Activated CD4-positive, alpha-beta T cell treated with anti-CD3 and anti-CD28 coated beads, Interleukin-2, amount 50 U/mL, for 48 hours (primary cell): ENCODE data around the gene URI1.

Source experiments
- DNase-seq, 2 experiments: peaks; one replicate each; pipeline ENCODE4 v3.0.0-alpha.2; 2020

Gene URI1

DNA sequence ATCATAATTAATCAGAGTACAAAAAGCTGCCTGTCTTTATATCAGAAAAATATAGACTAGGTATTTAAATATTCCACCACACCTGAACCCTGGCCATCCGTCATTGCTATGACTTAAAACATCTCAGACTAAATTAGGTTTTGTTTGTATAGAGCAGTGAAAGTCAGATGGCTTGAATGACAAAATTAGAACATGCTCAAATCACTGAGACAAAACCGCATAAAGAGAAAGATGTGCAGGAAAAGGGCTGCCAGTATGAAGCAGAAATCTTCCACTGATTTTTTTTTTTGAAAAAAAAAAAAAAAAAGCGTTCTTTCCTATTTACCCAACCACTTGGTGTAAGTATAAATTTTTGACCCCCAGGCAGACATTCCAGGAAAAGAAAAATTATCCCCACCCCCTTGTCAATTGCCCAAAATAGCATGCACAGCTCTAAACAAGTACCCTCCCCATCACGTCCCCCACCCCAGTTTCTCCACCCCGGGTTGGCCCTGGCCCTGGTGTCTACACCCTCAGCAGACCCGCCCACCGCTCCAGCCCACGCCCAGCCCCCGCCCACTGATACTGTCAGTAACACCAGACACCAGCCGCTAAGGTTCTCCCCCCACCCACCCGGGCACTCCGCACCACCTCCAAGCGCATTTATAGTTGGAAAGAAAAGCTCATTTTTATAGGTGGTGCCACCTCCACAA, 118.6 kb downstream of the URI1 start:
- no peak for DNase-seq

- no peak for DNase-seq
These were observed 119.4 kb downstream of the URI1 start for GRCh38 chr19:30061223-30062064.

- no peak for DNase-seq
These were observed 120.2 kb downstream of the URI1 start for GRCh38 chr19:30062065-30062906.

GRCh38 chr19:30062907-30063649, 121.0 kb downstream of the URI1 start:
- DNase-seq = no peak

GRCh38 chr19:30063650-30064347, 121.8 kb downstream of the URI1 start:
- DNase-seq = no peak

DNA sequence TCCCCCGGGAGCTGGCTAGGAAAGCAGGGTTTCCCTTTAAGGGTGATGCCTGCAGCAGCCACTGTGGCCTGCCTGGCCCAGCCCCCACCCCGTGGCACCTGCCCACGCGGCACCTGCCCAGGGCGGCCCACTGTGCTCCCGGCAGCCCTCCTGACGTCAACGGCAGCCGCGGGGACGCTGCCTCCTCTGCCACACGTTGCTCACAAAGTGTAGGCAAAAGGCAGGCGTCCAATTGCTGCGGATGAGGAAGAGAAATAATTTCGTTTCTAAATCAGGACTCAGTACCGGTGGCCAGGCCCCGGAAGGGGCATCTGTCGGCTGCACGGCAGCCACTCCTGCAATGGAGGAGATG, 122.3 kb downstream of the URI1 start:
- no peak for DNase-seq

- no peak for DNase-seq
These were observed 122.9 kb downstream of the URI1 start for GRCh38 chr19:30064771-30065494.

DNA sequence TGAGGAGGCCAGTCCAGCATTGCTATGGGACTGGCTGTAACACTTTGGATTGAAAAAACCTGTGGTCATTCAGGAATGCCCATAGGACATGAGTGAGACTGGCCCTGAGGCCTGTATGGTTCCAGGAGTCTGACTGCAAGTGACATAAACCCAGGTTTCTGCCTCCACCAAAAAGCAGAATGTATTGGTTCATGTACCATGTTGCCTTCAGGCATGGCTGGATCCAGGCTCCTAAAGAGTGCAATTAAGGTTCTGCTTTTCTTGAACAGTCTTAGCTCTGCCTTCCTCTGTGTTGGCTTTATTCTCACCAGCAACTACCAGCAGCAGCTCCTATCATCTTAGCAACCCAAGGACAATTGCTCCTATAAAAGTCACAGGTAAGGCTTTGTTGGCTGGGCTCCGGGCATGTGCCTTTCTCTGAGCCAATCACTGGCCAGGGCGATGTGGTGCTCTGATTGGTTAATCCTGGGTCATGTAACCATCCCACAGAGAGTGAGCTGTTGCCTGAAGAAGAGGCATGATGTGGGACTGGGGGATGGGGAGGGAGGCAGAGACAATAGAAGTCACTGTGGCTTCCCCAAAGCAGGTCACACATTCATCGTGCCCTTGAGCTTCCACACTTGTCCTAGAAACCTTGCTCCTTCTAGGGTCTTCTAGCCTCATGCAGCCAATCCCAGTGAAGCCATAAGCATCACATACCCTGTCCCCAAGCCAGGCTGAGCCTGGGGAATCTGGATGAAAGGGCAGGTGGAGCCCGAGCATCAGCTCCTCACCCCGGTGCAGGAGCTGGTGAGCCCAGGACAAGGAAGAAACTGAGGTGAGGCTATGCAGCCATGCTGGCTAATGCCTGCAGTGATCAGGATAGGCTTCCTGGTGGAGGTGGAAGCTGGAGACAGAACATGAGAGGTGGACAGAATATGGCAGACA, 123.9 kb downstream of the URI1 start:
- DNase-seq = no peak
